WTC11 (cell line): ENCODE results near the gene CHKA. TPM values are rescaled to one million over a fixed set of nuclear protein-coding genes. Genes with fewer than 3 reads are reported as not detected.

Source experiments
- ATAC-seq: fragments of 200-7000 bp; cut with Tn5 transposase; 2 replicates; pipeline ENCODE4 v1.10.0; 2021; ENCODE audit warnings: mild to moderate bottlenecking, moderate library complexity
- CTCF ChIA-PET: fragments of 300-600 bp; sonication (Branson Sonifier 250); formaldehyde crosslinking; loops from one replicate; lab custom pipeline; 2021; ENCODE audit warnings: antibody characterized with exemption; lab: Charles Lee
- POLR2A ChIA-PET: fragments of 350-600 bp; sonication (Branson Sonifier 250); formaldehyde crosslinking; loops from one replicate; lab custom pipeline; 2021; ENCODE audit warnings: antibody characterized with exemption; lab: Charles Lee
- DNase-seq: peaks from one replicate; pipeline ENCODE4 v3.0.0; 2021; ENCODE audit warnings: low spot score
- H3K27ac Mint-ChIP-seq: 2 replicates; pipeline ENCODE4 v1.8.0; 2021; ENCODE audit warnings: mixed read lengths
- H3K27me3 Mint-ChIP-seq: 2 replicates; pipeline ENCODE4 v1.8.0; 2021; ENCODE audit warnings: low read depth, mild to moderate bottlenecking, moderate library complexity, mixed read lengths
- H3K36me3 Mint-ChIP-seq: 2 replicates; pipeline ENCODE4 v1.8.0; 2021; ENCODE audit warnings: mixed read lengths
- H3K4me1 Mint-ChIP-seq: 2 replicates; pipeline ENCODE4 v1.8.0; 2022; ENCODE audit warnings: mixed read lengths
- H3K4me3 Mint-ChIP-seq: 2 replicates; pipeline ENCODE4 v1.8.0; 2021; ENCODE audit warnings: mild to moderate bottlenecking, moderate library complexity, mixed read lengths
- H3K9me3 Mint-ChIP-seq: 2 replicates; pipeline ENCODE4 v1.8.0; 2021; ENCODE audit warnings: mixed read lengths
- E2F4 ChIP-seq: sonication (generic); formaldehyde crosslinking; IDR thresholded peaks from 2 replicates; pipeline ENCODE4 v1.8.1; 2022; ENCODE audit warnings: low read depth, mild to moderate bottlenecking, moderate library complexity, missing genetic modification reagents, borderline replicate concordance
- E2F5 ChIP-seq: sonication (generic); formaldehyde crosslinking; IDR thresholded peaks from 2 replicates; pipeline ENCODE4 v1.8.1; 2022; ENCODE audit warnings: mild to moderate bottlenecking, moderate library complexity, missing genetic modification reagents
- ERG ChIP-seq: fragments of 250-450 bp; sonication (Bioruptor Pico); IDR thresholded peaks from 2 replicates; pipeline ENCODE4 v1.8.0; 2021; ENCODE audit warnings: mild to moderate bottlenecking
- FOXP1 ChIP-seq: sonication (generic); formaldehyde crosslinking; IDR thresholded peaks from 2 replicates; pipeline ENCODE4 v1.8.0; 2022; ENCODE audit warnings: missing genetic modification reagents, mild to moderate bottlenecking, moderate library complexity, borderline replicate concordance
- FOXP4 ChIP-seq: sonication (generic); formaldehyde crosslinking; IDR thresholded peaks from 2 replicates; pipeline ENCODE4 v1.8.0; 2022; ENCODE audit warnings: mild to moderate bottlenecking, missing genetic modification reagents
- GABPB1 ChIP-seq: sonication (generic); formaldehyde crosslinking; IDR thresholded peaks from 2 replicates; pipeline ENCODE4 v1.8.1; 2023; ENCODE audit warnings: mild to moderate bottlenecking, missing genetic modification reagents
- IRF1 ChIP-seq: sonication (generic); formaldehyde crosslinking; IDR thresholded peaks from 2 replicates; pipeline ENCODE4 v1.8.0; 2023; ENCODE audit warnings: missing genetic modification reagents
- PREB ChIP-seq: sonication (generic); formaldehyde crosslinking; IDR thresholded peaks from 2 replicates; pipeline ENCODE4 v1.8.1; 2022; ENCODE audit warnings: mild to moderate bottlenecking, missing genetic modification reagents, moderate library complexity, borderline replicate concordance
- SMAD4 ChIP-seq: sonication (generic); formaldehyde crosslinking; IDR thresholded peaks from 2 replicates; pipeline ENCODE4 v1.8.0; 2022; ENCODE audit warnings: mild to moderate bottlenecking, missing genetic modification reagents
- ZMAT4 ChIP-seq: fragments of 250-450 bp; sonication (Bioruptor Pico); IDR thresholded peaks from 2 replicates; pipeline ENCODE4 v1.9.0; 2021; ENCODE audit warnings: mild to moderate bottlenecking
- ZNF317 ChIP-seq: sonication (generic); formaldehyde crosslinking; IDR thresholded peaks from 2 replicates; pipeline ENCODE4 v1.8.1; 2023; ENCODE audit warnings: low read depth, mild to moderate bottlenecking, moderate library complexity, missing genetic modification reagents, borderline replicate concordance
- ZNF423 ChIP-seq: fragments of 250-450 bp; sonication (Bioruptor Pico); IDR thresholded peaks from 2 replicates; pipeline ENCODE4 v2.1.2; 2022; ENCODE audit warnings: mild to moderate bottlenecking, moderate library complexity
- ZNF532 ChIP-seq: fragments of 250-450 bp; sonication (Bioruptor Pico); IDR thresholded peaks from 2 replicates; pipeline ENCODE4 v1.9.0; 2021; ENCODE audit warnings: mild to moderate bottlenecking, borderline replicate concordance
- total RNA-seq: library from RNA; stranded (reverse); gene quantifications from 3 replicates; pipeline ENCODE4 v1.2.3, GENCODE V29; 2021

CHKA gene
- total RNA-seq, 1 experiment from 2014 or later: 76.1 TPM

GRCh38 chr11:68121067-68121899 lies at the start of gene CHKA (continued):
- TF ChIP-seq E2F4: no peak
- no peak for TF ChIP-seq ZNF532 (CRISPR knock-in tag)
- TF ChIP-seq GABPB1 (CRISPR knock-in tag): 0 out of 2 replicates have a peak, but pooled peaks have one; percentile 8
- TF ChIP-seq ZNF317 (CRISPR knock-in tag): no peak
- TF ChIP-seq ZMAT4 (CRISPR knock-in tag): no peak
- TF ChIP-seq ZNF423: no peak
- no peak for TF ChIP-seq IRF1 (CRISPR knock-in tag)
- TF ChIP-seq ERG: no peak
- peak; percentile 85 for TF ChIP-seq E2F5 (CRISPR knock-in tag)
- no peak for TF ChIP-seq SMAD4 (CRISPR knock-in tag)
- TF ChIP-seq FOXP1 (CRISPR knock-in tag): peak; percentile 43; the same call in 1 of the 2 replicates
- peak; percentile 60; the same call in 1 of the 2 replicates for TF ChIP-seq FOXP4 (CRISPR knock-in tag)

GRCh38 chr11:68169442-68169841 lies 48.3 kb upstream of the CHKA start:
- H3K9me3 Mint-ChIP-seq: no peaks in the 10 kb centered on the region
- H3K4me3 Mint-ChIP-seq: no peak overlapping the region
- no peak overlapping the region for H3K27ac Mint-ChIP-seq
- no peak for ATAC-seq
- ChIA-PET POLR2A (no interaction called here), CTCF (interaction anchor here (1.3 kb wide), 1 partner anchor 40 kb away, joined by 4 read pairs; no protein-coding TSS in a partner anchor)
- H3K36me3 Mint-ChIP-seq: peaks cover 45% of the 10 kb centered on the region
- H3K4me1 Mint-ChIP-seq: no peaks in the 10 kb centered on the region
- no peak for DNase-seq
- no peaks in the 10 kb centered on the region for H3K27me3 Mint-ChIP-seq
- no peak for TF ChIP-seq ZMAT4 (CRISPR knock-in tag)
- no peak for TF ChIP-seq PREB (CRISPR knock-in tag)
- no peak for TF ChIP-seq IRF1 (CRISPR knock-in tag)
- no peak for TF ChIP-seq ERG
